Loucy (cell line): ENCODE measurements around the gene ETV2.
"Not testable (repeated sequence)": the region's sequence is repeated elsewhere in the genome, so short reads cannot be mapped to it uniquely, and the experiment has no call there.

Source experiments
- H2AFZ ChIP-seq: fragments of 200-600 bp; sonication (generic); 2 replicates; pipeline ENCODE4 v1.6.0; 2016; ENCODE audit warnings: antibody characterized with exemption, mild to moderate bottlenecking, low read length, moderate library complexity
- H3F3A ChIP-seq: fragments of 200-600 bp; 2 replicates; pipeline ENCODE4 v1.6.0; 2016; ENCODE audit warnings: antibody characterized with exemption, low read depth, mild to moderate bottlenecking
- H3K27me3 ChIP-seq: fragments of 200-600 bp; sonication (generic); 2 replicates; pipeline ENCODE4 v1.6.1; 2014; ENCODE audit warnings: low read length, mild to moderate bottlenecking; ENCODE audit not compliant: insufficient read depth, poor library complexity, severe bottlenecking
- H3K36me3 ChIP-seq: fragments of 200-600 bp; sonication (generic); 2 replicates; pipeline ENCODE4 v1.6.1; 2016; ENCODE audit warnings: low read length; ENCODE audit not compliant: insufficient read depth
- H3K4me1 ChIP-seq: fragments of 200-600 bp; sonication (generic); 2 replicates; pipeline ENCODE4 v1.5.1; 2014; ENCODE audit warnings: low read length, mild to moderate bottlenecking; ENCODE audit not compliant: insufficient read depth, poor library complexity, severe bottlenecking
- H3K4me2 ChIP-seq: fragments of 200-600 bp; sonication (generic); 2 replicates; pipeline ENCODE4 v1.6.0; 2014; ENCODE audit warnings: antibody characterized with exemption, low read length, low read depth, mild to moderate bottlenecking; ENCODE audit not compliant: poor library complexity, severe bottlenecking
- H3K4me3 ChIP-seq: fragments of 200-600 bp; sonication (generic); 2 replicates; pipeline ENCODE4 v1.5.1; 2014; ENCODE audit warnings: low read length, mild to moderate bottlenecking, mixed read lengths; ENCODE audit not compliant: poor library complexity, severe bottlenecking
- H3K79me2 ChIP-seq: fragments of 200-600 bp; sonication (generic); 2 replicates; pipeline ENCODE4 v1.6.1; 2014; ENCODE audit warnings: low read length; ENCODE audit not compliant: insufficient read depth
- H3K9ac ChIP-seq: fragments of 200-600 bp; sonication (generic); 2 replicates; pipeline ENCODE4 v1.6.0; 2014; ENCODE audit warnings: mild to moderate bottlenecking, low read depth, low read length, moderate library complexity; ENCODE audit not compliant: poor library complexity, severe bottlenecking
- H3K9me2 ChIP-seq: fragments of 200-600 bp; sonication (generic); replicated peaks from 2 replicates; pipeline ENCODE4 v1.6.1; 2016; ENCODE audit warnings: low read depth, low read length, mixed read lengths
- H3K9me3 ChIP-seq: fragments of 200-600 bp; sonication (generic); 2 replicates; pipeline ENCODE4 v1.6.1; 2014; ENCODE audit warnings: mild to moderate bottlenecking, antibody characterized with exemption, low read length, low read depth; ENCODE audit not compliant: insufficient read depth
- H4K20me1 ChIP-seq: fragments of 200-600 bp; sonication (generic); 2 replicates; pipeline ENCODE4 v1.6.0; 2014; ENCODE audit warnings: antibody characterized with exemption, low read length, mild to moderate bottlenecking; ENCODE audit not compliant: insufficient read depth, poor library complexity, severe bottlenecking
- EZH2phosphoT487 ChIP-seq: fragments of 200-600 bp; IDR thresholded peaks from 2 replicates; pipeline ENCODE4 v1.6.1; 2018; ENCODE audit warnings: antibody characterized with exemption, mild to moderate bottlenecking, moderate library complexity, borderline replicate concordance
- TF ChIP-seq, protein P1 (sequence below): fragments of 200-600 bp; sonication (generic); conservative IDR thresholded peaks from 2 replicates; pipeline ENCODE4 v1.5.1; 2014; ENCODE audit warnings: mild to moderate bottlenecking, antibody characterized with exemption, low read length

ETV2 gene, protein sequence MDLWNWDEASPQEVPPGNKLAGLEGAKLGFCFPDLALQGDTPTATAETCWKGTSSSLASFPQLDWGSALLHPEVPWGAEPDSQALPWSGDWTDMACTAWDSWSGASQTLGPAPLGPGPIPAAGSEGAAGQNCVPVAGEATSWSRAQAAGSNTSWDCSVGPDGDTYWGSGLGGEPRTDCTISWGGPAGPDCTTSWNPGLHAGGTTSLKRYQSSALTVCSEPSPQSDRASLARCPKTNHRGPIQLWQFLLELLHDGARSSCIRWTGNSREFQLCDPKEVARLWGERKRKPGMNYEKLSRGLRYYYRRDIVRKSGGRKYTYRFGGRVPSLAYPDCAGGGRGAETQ

GRCh38 chr19:35641515-35642151, at the start of gene ETV2:
ETV2 (plus strand) TSS chr19:35641745; CDS start chr19:35642461, 716 bp downstream.
- no peak for TF ChIP-seq EZH2phosphoT487
- TF ChIP-seq, protein P1, sequence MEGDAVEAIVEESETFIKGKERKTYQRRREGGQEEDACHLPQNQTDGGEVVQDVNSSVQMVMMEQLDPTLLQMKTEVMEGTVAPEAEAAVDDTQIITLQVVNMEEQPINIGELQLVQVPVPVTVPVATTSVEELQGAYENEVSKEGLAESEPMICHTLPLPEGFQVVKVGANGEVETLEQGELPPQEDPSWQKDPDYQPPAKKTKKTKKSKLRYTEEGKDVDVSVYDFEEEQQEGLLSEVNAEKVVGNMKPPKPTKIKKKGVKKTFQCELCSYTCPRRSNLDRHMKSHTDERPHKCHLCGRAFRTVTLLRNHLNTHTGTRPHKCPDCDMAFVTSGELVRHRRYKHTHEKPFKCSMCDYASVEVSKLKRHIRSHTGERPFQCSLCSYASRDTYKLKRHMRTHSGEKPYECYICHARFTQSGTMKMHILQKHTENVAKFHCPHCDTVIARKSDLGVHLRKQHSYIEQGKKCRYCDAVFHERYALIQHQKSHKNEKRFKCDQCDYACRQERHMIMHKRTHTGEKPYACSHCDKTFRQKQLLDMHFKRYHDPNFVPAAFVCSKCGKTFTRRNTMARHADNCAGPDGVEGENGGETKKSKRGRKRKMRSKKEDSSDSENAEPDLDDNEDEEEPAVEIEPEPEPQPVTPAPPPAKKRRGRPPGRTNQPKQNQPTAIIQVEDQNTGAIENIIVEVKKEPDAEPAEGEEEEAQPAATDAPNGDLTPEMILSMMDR, result no peak
- Histone ChIP-seq H3K36me3 (peaks cover 16% of the 10 kb centered on the region; the same call in 1 of the 2 replicates), H2AFZ (no peak within 1 kb of the TSS), H3K4me1 (peaks cover 21% of the 10 kb centered on the region), H3K79me2 (no peaks in the 10 kb centered on the region), H3K9me2 (no peaks in the 10 kb centered on the region), H3K27me3 (no peaks in the 10 kb centered on the region), H4K20me1 (no peaks in the 10 kb centered on the region), H3K9me3 (no peaks in the 10 kb centered on the region), H3K4me2 (peak within 1 kb of the TSS; percentile 92), H3K4me3 (no peak within 1 kb of the TSS), H3K9ac (no peak within 1 kb of the TSS), H3F3A (0 out of 2 replicates have a peak, but pooled peaks cover 2% of the 10 kb centered on the region)

GRCh38 chr19:35592226-35592625, 49.3 kb upstream of the ETV2 start:
- Histone ChIP-seq H3K9me3 (no peaks in the 10 kb centered on the region), H3K4me3 (no peak overlapping the region), H3K79me2 (no peaks in the 10 kb centered on the region), H2AFZ (peak overlapping the region; percentile 68; the same call in 1 of the 2 replicates), H3K27me3 (no peaks in the 10 kb centered on the region), H3K4me1 (no peaks in the 10 kb centered on the region), H3F3A (no peaks in the 10 kb centered on the region), H3K4me2 (no peak overlapping the region), H4K20me1 (no peaks in the 10 kb centered on the region), H3K9me2 (no peaks in the 10 kb centered on the region), H3K9ac (no peak overlapping the region), H3K36me3 (no peaks in the 10 kb centered on the region)
- TF ChIP-seq EZH2phosphoT487, result no peak
- TF ChIP-seq, protein P1, result peak; percentile 67

GRCh38 chr19:35595026-35595425, 46.5 kb upstream of the ETV2 start:
- H3K27me3 ChIP-seq, H3K36me3 ChIP-seq, H3K9me2 ChIP-seq, H3K79me2 ChIP-seq, H4K20me1 ChIP-seq, H3K4me1 ChIP-seq, H3K4me3 ChIP-seq, H2AFZ ChIP-seq, H3K9ac ChIP-seq, H3F3A ChIP-seq, H3K4me2 ChIP-seq, H3K9me3 ChIP-seq: not testable (repeated sequence)
